Smooth muscle cell (in vitro differentiated cells): Measurements from ENCODE around the gene CTDP1. TPM values are rescaled to one million over a fixed set of nuclear protein-coding genes. Genes with fewer than 3 reads are reported as not detected.

ENCODE experiments used
- DNase-seq: peaks from one replicate; lab custom pipeline; 2025; ENCODE audit not compliant: unreplicated experiment; lab: John Stamatoyannopoulos, UW
- H2AFZ ChIP-seq: fragments of 200-600 bp; sonication (generic); 2 replicates; pipeline ENCODE4 v1.6.0; 2016; ENCODE audit warnings: antibody characterized with exemption, low read depth, mild to moderate bottlenecking
- H3F3A ChIP-seq: fragments of 200-600 bp; sonication (generic); 2 replicates; pipeline ENCODE4 v1.6.0; 2017; ENCODE audit warnings: antibody characterized with exemption, low read depth
- H3K27ac ChIP-seq: fragments of 200-600 bp; sonication (generic); 2 replicates; pipeline ENCODE4 v1.5.1; 2016; ENCODE audit warnings: low read depth, mild to moderate bottlenecking
- H3K27me3 ChIP-seq: fragments of 200-600 bp; sonication (generic); 2 replicates; pipeline ENCODE4 v1.6.1; 2016; ENCODE audit warnings: low read depth, mild to moderate bottlenecking
- H3K36me3 ChIP-seq: fragments of 200-600 bp; sonication (generic); 2 replicates; pipeline ENCODE4 v1.5.1; 2016; ENCODE audit warnings: low read depth
- H3K4me1 ChIP-seq: fragments of 200-600 bp; sonication (generic); 2 replicates; pipeline ENCODE4 v1.5.1; 2016; ENCODE audit warnings: low read depth
- H3K4me2 ChIP-seq: fragments of 200-600 bp; sonication (generic); 2 replicates; pipeline ENCODE4 v1.6.0; 2016; ENCODE audit warnings: mild to moderate bottlenecking
- H3K4me3 ChIP-seq: fragments of 200-600 bp; sonication (generic); 2 replicates; pipeline ENCODE4 v1.5.1; 2016; ENCODE audit warnings: mild to moderate bottlenecking
- H3K79me2 ChIP-seq: fragments of 200-600 bp; sonication (generic); 2 replicates; pipeline ENCODE4 v1.6.0; 2016; ENCODE audit warnings: low read depth, mild to moderate bottlenecking
- H3K9ac ChIP-seq: fragments of 200-600 bp; sonication (generic); 2 replicates; pipeline ENCODE4 v1.6.0; 2016; ENCODE audit warnings: low read depth
- H3K9me3 ChIP-seq: fragments of 200-600 bp; sonication (generic); replicated peaks from 2 replicates; pipeline ENCODE4 v1.5.1; 2016; ENCODE audit warnings: low read depth
- H4K20me1 ChIP-seq: fragments of 200-600 bp; sonication (generic); 2 replicates; pipeline ENCODE4 v1.6.0; 2016; ENCODE audit warnings: low read depth
- CTCF ChIP-seq: fragments of 200-600 bp; sonication (generic); IDR thresholded peaks from 2 replicates; pipeline ENCODE4 v1.5.1; 2017; ENCODE audit warnings: borderline replicate concordance, mild to moderate bottlenecking, antibody characterized with exemption; ENCODE audit not compliant: insufficient read depth, poor library complexity, severe bottlenecking
- WGBS: methylation state at CpG from one replicate; pipeline ENCODE4 v1.1.7; 2016; ENCODE audit warnings: low lambda C conversion rate; 5-methylcytosine and 5-hydroxymethylcytosine counted together
- polyA plus RNA-seq: library from polyadenylated mRNA; unstranded; fragments of >200 nt; fragmentation: Nextera tagmentation; extraction: Ambion mirVana; gene quantifications from 2 replicates; pipeline ENCODE4 v1.2.1, GENCODE V29; 2016
- total RNA-seq: library from RNA; depleted of rRNA; stranded (reverse); fragments of >200 nt; gene quantifications from 2 replicates; pipeline ENCODE4 v1.2.3, GENCODE V29; 2014

Gene CTDP1
- total and polyA plus RNA-seq, 2 experiments from 2014 or later, result 14.1 to 18.4 TPM

- Histone ChIP-seq H3K4me1 (no peaks in the 10 kb centered on the region), H3K27me3 (peaks cover 15% of the 10 kb centered on the region), H3F3A (no peaks in the 10 kb centered on the region), H3K9me3 (no peaks in the 10 kb centered on the region), H3K79me2 (no peaks in the 10 kb centered on the region), H3K27ac (no peak overlapping the region), H3K36me3 (no peaks in the 10 kb centered on the region), H3K9ac (no peak overlapping the region), H4K20me1 (no peaks in the 10 kb centered on the region), H2AFZ (no peak overlapping the region), H3K4me2 (no peak overlapping the region), H3K4me3 (no peak overlapping the region)
- DNase-seq, result no peak
- TF ChIP-seq CTCF, result no peak
- WGBS, result 91% methylated on average over 17 of the region's 17 CpGs
These were observed 101.8 kb downstream of the CTDP1 start for GRCh38 chr18:79781331-79781941.

GRCh38 chr18:79782566-79783308 lies 103.1 kb downstream of the CTDP1 start:
- Histone ChIP-seq H4K20me1 (no peaks in the 10 kb centered on the region), H3K27me3 (peaks cover 27% of the 10 kb centered on the region), H2AFZ (no peak overlapping the region), H3K4me2 (no peak overlapping the region), H3K9ac (no peak overlapping the region), H3K27ac (no peak overlapping the region), H3K9me3 (no peaks in the 10 kb centered on the region), H3F3A (no peaks in the 10 kb centered on the region), H3K4me3 (no peak overlapping the region), H3K4me1 (no peaks in the 10 kb centered on the region), H3K36me3 (no peaks in the 10 kb centered on the region), H3K79me2 (no peaks in the 10 kb centered on the region)
- TF ChIP-seq CTCF, result no peak
- no peak for DNase-seq
- 91% methylated on average over 43 of the region's 43 CpGs for WGBS

- Histone ChIP-seq H3K9me3 (no peaks in the 10 kb centered on the region), H3K36me3 (no peaks in the 10 kb centered on the region), H2AFZ (no peak overlapping the region), H3K4me1 (no peaks in the 10 kb centered on the region), H3K79me2 (no peaks in the 10 kb centered on the region), H3K27me3 (peaks cover 41% of the 10 kb centered on the region), H3K4me3 (no peak overlapping the region), H3K9ac (no peak overlapping the region), H4K20me1 (no peaks in the 10 kb centered on the region), H3F3A (no peaks in the 10 kb centered on the region), H3K4me2 (no peak overlapping the region), H3K27ac (no peak overlapping the region)
- TF ChIP-seq CTCF, result no peak
- WGBS, result 91% methylated on average over 42 of the region's 42 CpGs
- no peak for DNase-seq
These were observed 104.7 kb downstream of the CTDP1 start for GRCh38 chr18:79784071-79784913.
